Loucy (cell line): Measurements from ENCODE around the gene ELMOD1.
A peak's percentile ranks its signal among the peaks of the same experiment; 100 is the strongest.
"Not testable (repeated sequence)": the region's sequence is repeated elsewhere in the genome, so short reads cannot be mapped to it uniquely, and the experiment has no call there.

ENCODE experiments used
- H2AFZ ChIP-seq: fragments of 200-600 bp; sonication (generic); 2 replicates; pipeline ENCODE4 v1.6.0; 2016; ENCODE audit warnings: antibody characterized with exemption, mild to moderate bottlenecking, low read length, moderate library complexity
- H3F3A ChIP-seq: fragments of 200-600 bp; 2 replicates; pipeline ENCODE4 v1.6.0; 2016; ENCODE audit warnings: antibody characterized with exemption, low read depth, mild to moderate bottlenecking
- H3K27me3 ChIP-seq: fragments of 200-600 bp; sonication (generic); 2 replicates; pipeline ENCODE4 v1.6.1; 2014; ENCODE audit warnings: low read length, mild to moderate bottlenecking; ENCODE audit not compliant: insufficient read depth, poor library complexity, severe bottlenecking
- H3K36me3 ChIP-seq: fragments of 200-600 bp; sonication (generic); 2 replicates; pipeline ENCODE4 v1.6.1; 2016; ENCODE audit warnings: low read length; ENCODE audit not compliant: insufficient read depth
- H3K4me1 ChIP-seq: fragments of 200-600 bp; sonication (generic); 2 replicates; pipeline ENCODE4 v1.5.1; 2014; ENCODE audit warnings: low read length, mild to moderate bottlenecking; ENCODE audit not compliant: insufficient read depth, poor library complexity, severe bottlenecking
- H3K4me2 ChIP-seq: fragments of 200-600 bp; sonication (generic); 2 replicates; pipeline ENCODE4 v1.6.0; 2014; ENCODE audit warnings: antibody characterized with exemption, low read length, low read depth, mild to moderate bottlenecking; ENCODE audit not compliant: poor library complexity, severe bottlenecking
- H3K4me3 ChIP-seq: fragments of 200-600 bp; sonication (generic); 2 replicates; pipeline ENCODE4 v1.5.1; 2014; ENCODE audit warnings: low read length, mild to moderate bottlenecking, mixed read lengths; ENCODE audit not compliant: poor library complexity, severe bottlenecking
- H3K79me2 ChIP-seq: fragments of 200-600 bp; sonication (generic); 2 replicates; pipeline ENCODE4 v1.6.1; 2014; ENCODE audit warnings: low read length; ENCODE audit not compliant: insufficient read depth
- H3K9ac ChIP-seq: fragments of 200-600 bp; sonication (generic); 2 replicates; pipeline ENCODE4 v1.6.0; 2014; ENCODE audit warnings: mild to moderate bottlenecking, low read depth, low read length, moderate library complexity; ENCODE audit not compliant: poor library complexity, severe bottlenecking
- H3K9me2 ChIP-seq: fragments of 200-600 bp; sonication (generic); replicated peaks from 2 replicates; pipeline ENCODE4 v1.6.1; 2016; ENCODE audit warnings: low read depth, low read length, mixed read lengths
- H3K9me3 ChIP-seq: fragments of 200-600 bp; sonication (generic); 2 replicates; pipeline ENCODE4 v1.6.1; 2014; ENCODE audit warnings: mild to moderate bottlenecking, antibody characterized with exemption, low read length, low read depth; ENCODE audit not compliant: insufficient read depth
- H4K20me1 ChIP-seq: fragments of 200-600 bp; sonication (generic); 2 replicates; pipeline ENCODE4 v1.6.0; 2014; ENCODE audit warnings: antibody characterized with exemption, low read length, mild to moderate bottlenecking; ENCODE audit not compliant: insufficient read depth, poor library complexity, severe bottlenecking
- CTCF ChIP-seq: fragments of 200-600 bp; sonication (generic); conservative IDR thresholded peaks from 2 replicates; pipeline ENCODE4 v1.5.1; 2014; ENCODE audit warnings: mild to moderate bottlenecking, antibody characterized with exemption, low read length
- EZH2phosphoT487 ChIP-seq: fragments of 200-600 bp; IDR thresholded peaks from 2 replicates; pipeline ENCODE4 v1.6.1; 2018; ENCODE audit warnings: antibody characterized with exemption, mild to moderate bottlenecking, moderate library complexity, borderline replicate concordance

Gene ELMOD1

GRCh38 chr11:107573438-107573837 is 17.5 kb upstream of the ELMOD1 start:
- Histone ChIP-seq H2AFZ (no peak overlapping the region), H3K4me2 (no peak overlapping the region), H3K9me2 (no peaks in the 10 kb centered on the region), H4K20me1 (no peaks in the 10 kb centered on the region), H3K4me3 (no peak overlapping the region), H3K79me2 (no peaks in the 10 kb centered on the region), H3K9me3 (no peaks in the 10 kb centered on the region), H3K4me1 (no peaks in the 10 kb centered on the region), H3K9ac (no peak overlapping the region), H3K36me3 (no peaks in the 10 kb centered on the region), H3K27me3 (peaks cover 10% of the 10 kb centered on the region), H3F3A (no peaks in the 10 kb centered on the region)
- no peak for TF ChIP-seq EZH2phosphoT487
- no peak for TF ChIP-seq CTCF

GRCh38 chr11:107576497-107577345 is 14.2 kb upstream of the ELMOD1 start:
- TF ChIP-seq CTCF, result peak; percentile 72

GRCh38 chr11:107577346-107577711 is 13.6 kb upstream of the ELMOD1 start:
- no peaks in the 10 kb centered on the region for H3K79me2 ChIP-seq
- no peaks in the 10 kb centered on the region for H3K36me3 ChIP-seq
- H2AFZ ChIP-seq, result no peak overlapping the region
- no peak overlapping the region for H3K4me2 ChIP-seq
- no peaks in the 10 kb centered on the region for H3K27me3 ChIP-seq
- no peak for TF ChIP-seq EZH2phosphoT487
- no peak for TF ChIP-seq CTCF
- no peaks in the 10 kb centered on the region for H3K9me2 ChIP-seq
- no peaks in the 10 kb centered on the region for H3F3A ChIP-seq
- no peak overlapping the region for H3K4me3 ChIP-seq
- no peaks in the 10 kb centered on the region for H4K20me1 ChIP-seq
- H3K4me1 ChIP-seq, result no peaks in the 10 kb centered on the region
- H3K9me3 ChIP-seq, result no peaks in the 10 kb centered on the region
- H3K9ac ChIP-seq, result no peak overlapping the region

More at GRCh38 chr11:107576497-107577345, 14.2 kb upstream of the ELMOD1 start:
- H3K4me1 ChIP-seq, H3K4me2 ChIP-seq, H3K9me2 ChIP-seq, H3K9ac ChIP-seq, H4K20me1 ChIP-seq, H3K9me3 ChIP-seq, H3K79me2 ChIP-seq, H3F3A ChIP-seq, H3K4me3 ChIP-seq, H3K27me3 ChIP-seq, H3K36me3 ChIP-seq: not testable (repeated sequence)
- H2AFZ ChIP-seq, result peak overlapping the region; percentile 77; the same call in 1 of the 2 replicates

GRCh38 chr11:107579169-107579568 is 11.8 kb upstream of the ELMOD1 start:
- H4K20me1 ChIP-seq, H3K9ac ChIP-seq, H2AFZ ChIP-seq, H3K9me2 ChIP-seq, H3K4me3 ChIP-seq, H3F3A ChIP-seq, H3K79me2 ChIP-seq, H3K4me2 ChIP-seq, H3K4me1 ChIP-seq, H3K36me3 ChIP-seq, H3K9me3 ChIP-seq, H3K27me3 ChIP-seq: not testable (repeated sequence)
